ENCODE measurements around the gene FXYD5.

GRCh38 chr19:35140207-35140961 is 14.2 kb upstream of the FXYD5 start:
- TF ChIP-seq ZFP3 (CRISPR knock-in tag; IDR thresholded peaks at IDR 0.05) (no peak), PATZ1 (CRISPR knock-in tag; IDR thresholded peaks at IDR 0.05; ENCODE audit: borderline replicate concordance) (no peak)

Measured in SK-N-SH treated with all-trans-retinoic acid at 6 μM for 48 hours (cell line).